CD4-positive, alpha-beta T cell treated with Interleukin-15 for 4 hours (primary cell): ENCODE results near the gene KBTBD7.

Experiments
- DNase-seq: peaks from one replicate; pipeline ENCODE4 v3.0.0-alpha.2; 2020; ENCODE audit warnings: low spot score

Gene KBTBD7, protein sequence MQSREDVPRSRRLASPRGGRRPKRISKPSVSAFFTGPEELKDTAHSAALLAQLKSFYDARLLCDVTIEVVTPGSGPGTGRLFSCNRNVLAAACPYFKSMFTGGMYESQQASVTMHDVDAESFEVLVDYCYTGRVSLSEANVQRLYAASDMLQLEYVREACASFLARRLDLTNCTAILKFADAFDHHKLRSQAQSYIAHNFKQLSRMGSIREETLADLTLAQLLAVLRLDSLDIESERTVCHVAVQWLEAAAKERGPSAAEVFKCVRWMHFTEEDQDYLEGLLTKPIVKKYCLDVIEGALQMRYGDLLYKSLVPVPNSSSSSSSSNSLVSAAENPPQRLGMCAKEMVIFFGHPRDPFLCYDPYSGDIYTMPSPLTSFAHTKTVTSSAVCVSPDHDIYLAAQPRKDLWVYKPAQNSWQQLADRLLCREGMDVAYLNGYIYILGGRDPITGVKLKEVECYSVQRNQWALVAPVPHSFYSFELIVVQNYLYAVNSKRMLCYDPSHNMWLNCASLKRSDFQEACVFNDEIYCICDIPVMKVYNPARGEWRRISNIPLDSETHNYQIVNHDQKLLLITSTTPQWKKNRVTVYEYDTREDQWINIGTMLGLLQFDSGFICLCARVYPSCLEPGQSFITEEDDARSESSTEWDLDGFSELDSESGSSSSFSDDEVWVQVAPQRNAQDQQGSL

DNA sequence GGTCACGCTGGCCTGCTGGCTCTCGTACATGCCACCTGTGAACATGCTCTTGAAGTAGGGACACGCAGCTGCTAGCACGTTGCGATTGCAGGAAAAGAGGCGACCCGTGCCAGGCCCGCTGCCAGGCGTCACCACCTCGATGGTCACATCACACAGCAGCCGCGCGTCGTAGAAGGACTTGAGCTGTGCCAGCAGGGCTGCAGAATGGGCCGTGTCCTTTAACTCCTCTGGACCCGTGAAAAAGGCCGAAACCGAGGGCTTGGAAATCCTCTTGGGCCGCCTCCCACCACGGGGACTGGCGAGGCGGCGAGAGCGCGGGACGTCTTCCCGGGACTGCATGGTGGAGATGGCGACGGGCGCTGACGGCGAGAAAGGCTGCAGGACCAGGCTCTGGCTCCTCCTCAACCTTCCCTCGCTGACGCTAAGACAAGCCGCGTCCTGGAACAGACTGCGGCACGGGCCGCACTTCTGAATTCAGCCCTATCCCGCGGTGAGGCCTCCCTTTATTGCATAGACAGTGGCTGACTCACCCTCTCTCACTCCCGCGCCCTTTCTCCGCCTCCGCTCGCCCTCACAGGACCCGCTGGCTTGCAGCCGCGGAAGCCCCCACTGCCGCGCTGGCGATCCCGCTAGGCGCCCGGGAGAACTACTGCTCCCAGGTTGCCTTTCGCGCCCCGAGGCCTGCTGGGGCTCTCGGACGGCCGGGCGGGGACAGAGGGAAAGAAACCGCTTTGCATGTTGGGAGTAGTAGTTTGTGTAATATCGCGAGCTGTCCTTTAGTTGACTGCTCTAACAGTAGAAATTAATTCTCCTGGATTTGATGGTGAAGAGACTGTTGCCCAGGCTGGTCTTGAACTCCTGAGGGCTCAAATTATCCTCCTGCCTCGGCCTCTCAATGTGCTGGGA, at the start of gene KBTBD7:
Gene KBTBD7 (minus strand): TSS at position 651 of the 906 bp plus-strand sequence. CDS start 312 bp downstream, at position 339.
- peak; percentile 92 for DNase-seq

DNA sequence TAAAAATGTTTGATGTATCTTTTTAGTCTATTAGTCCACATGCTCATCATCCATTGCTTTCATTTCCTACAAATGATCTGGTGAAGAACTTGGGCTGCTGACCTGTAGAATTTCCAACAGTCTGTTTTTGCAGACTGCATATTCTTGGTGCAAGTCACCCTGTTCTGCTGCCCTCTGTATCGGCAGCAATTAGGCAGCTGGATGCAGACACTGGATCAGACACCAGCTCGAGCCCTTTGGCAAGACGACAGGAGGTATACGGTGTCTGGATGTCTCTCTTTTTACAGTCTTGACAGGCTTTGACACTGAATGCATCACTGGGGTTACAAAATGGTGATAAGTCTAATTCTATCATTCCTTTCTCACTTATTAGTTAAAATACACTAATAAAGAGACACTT, 47.3 kb upstream of the KBTBD7 start:
- DNase-seq: no peak

GRCh38 chr13:41236369-41236768, 42.0 kb upstream of the KBTBD7 start:
- DNase-seq: no peak

DNA sequence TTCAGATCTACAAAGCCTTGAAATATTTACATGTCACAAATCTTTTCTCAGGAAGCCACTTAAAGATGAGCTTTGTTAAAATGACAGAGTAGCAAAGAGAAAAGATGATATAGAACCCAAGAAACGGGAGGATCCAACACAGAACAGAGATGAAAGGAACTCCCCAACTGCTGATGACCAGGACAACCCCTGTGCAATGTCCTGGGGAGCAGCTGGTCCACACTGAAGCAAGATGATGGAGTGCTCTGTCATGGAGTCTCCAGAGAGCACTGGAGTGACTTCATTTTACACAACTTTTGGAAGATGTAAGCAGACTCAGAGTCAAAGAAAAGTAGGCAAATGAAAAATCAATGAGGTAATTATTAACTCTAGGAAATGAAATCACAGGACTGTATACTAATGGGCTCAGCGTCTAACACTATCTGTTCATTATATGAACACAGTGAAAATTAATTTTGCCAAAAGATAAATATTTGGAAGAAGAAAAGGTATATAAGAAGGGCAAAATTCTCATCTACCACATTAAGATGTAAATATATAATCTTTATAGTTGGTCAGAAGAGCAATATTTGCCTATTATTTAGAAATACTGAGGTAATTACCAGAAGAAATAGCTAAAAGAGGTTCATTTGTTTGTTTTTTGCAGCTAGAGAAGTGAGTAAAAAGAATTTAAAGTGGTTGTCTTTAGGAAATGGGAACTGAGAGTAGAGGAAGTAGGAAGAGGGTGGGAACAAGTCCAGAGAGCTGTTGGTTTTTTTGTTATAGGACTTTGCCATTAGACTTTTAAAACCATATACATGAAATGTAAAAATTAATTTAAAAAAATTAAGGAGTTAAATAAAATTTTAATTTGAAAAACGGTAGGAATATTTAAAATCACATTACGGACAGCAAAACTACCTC, 38.5 kb upstream of the KBTBD7 start:
- DNase-seq: no peak

- DNase-seq: no peak
Measured at GRCh38 chr13:41231786-41232185, 37.4 kb upstream of the KBTBD7 start.

DNA sequence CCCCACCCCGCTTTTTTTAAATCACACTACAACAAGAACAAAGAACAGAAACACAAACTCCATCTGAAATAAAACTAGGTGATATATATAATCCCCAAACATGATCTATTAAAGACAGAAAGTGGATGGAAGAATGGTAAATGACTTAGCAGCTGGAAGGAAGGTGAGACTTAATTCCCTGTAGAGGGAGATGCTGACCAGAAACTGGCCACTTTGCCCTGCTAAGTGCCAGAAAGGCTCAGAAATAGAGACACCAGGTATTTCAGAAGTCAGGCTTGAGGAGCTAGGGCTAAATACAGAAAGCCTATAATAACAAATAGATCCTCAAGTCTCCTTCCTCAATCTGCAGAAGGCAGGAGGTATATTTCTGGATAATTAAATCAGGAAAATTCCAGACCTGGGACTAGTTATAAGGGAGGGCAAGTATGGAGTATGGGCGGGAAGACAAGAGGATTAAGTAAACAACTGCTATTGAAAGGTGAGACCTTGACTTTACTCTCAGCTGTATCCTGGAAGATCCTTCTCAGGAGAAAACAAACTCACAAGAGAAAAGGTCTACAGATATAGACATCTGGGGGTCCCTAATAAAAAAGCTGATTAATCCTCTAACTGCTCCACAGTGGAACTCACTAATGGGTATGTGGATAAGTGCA, 36.8 kb upstream of the KBTBD7 start:
- no peak for DNase-seq

DNA sequence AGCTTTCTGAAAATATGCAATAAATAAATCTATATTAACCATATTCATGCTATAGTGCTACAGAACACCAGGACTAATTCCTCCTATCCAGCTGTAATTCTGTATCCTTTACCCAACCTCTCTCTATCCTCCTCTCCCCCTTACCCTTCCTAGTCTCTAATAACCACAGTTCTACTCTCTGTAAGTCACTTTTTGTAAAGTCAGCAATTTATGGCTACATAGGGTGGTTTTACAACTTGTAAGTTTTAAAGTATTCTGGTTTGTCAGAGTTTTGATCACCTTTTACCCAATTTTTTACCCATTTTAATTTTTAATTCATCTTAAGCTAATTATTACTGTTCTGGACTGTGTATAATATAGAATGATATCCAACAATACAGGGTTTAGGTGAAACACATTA, 35.0 kb upstream of the KBTBD7 start:
- no peak for DNase-seq

- DNase-seq: no peak
Measured at GRCh38 chr13:41224113-41225110, 30.0 kb upstream of the KBTBD7 start.

DNA sequence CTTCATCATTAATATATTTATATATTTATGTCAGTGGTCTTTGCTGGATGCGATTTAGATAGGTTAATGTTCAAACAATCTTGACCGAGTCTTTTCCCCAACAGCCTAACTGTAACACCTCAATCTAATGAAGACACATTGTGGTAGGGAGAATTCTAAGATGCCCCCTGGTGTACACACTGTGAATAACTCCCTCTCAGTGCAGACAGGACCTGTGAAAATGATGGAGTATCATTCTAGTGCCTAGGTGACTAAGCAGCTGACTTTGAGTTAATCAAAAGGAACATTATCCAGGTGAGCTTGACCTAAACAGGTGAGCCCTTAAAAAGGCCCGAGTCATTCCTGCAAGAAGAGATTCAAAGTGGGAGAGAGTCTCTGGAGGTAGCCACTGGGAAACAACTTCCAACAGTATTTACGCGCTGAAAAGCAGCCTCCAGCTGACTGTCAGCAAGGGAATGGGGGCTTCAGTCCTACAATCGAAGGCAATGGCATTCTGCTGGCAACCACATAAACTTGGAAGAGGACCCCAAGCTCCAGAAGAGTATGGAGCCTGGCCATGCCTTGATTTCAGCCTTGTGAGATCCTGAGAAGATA, 28.0 kb upstream of the KBTBD7 start:
- DNase-seq: peak; percentile 63

- no peak for DNase-seq
Measured at GRCh38 chr13:41220401-41220800, 26.0 kb upstream of the KBTBD7 start.

DNA sequence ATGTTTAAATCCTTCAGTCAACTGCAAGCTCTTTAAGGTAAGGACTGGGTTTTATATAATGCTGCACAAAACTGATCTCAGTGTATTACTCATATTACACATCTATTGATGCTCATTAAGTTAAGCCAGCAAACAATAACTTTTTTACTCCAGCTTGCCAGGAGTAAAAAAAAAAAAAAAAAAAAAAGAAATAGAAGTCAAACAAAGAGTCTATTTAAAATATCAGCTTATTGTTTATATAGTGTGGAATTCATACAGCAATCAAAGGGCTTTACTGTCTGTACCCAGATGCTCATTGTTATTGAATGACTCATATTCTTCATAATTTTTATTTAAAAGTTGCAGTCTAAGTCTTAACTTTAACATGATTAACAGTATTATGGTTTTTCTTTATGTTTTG, 21.8 kb upstream of the KBTBD7 start:
- DNase-seq: no peak

DNA sequence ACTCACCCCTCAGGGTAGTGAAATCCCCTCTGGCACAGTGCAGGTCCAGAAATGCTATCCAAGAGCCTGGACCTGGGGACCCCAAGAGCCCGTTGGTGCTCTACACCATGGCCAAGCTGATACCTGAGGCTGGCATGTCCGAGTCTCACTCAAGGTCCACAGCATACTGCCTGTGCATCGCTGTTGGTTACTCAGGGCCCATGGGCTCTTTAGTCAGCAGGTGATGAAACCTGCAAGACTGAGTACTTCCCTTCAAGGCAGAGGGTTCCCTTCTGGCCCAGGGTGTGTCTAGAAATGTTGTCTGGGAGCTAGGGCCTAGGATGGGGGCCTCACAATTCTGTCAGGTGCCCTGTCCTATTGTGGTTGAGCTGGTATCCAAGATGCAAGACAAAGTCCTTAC, 19.6 kb upstream of the KBTBD7 start:
- DNase-seq: no peak

DNA sequence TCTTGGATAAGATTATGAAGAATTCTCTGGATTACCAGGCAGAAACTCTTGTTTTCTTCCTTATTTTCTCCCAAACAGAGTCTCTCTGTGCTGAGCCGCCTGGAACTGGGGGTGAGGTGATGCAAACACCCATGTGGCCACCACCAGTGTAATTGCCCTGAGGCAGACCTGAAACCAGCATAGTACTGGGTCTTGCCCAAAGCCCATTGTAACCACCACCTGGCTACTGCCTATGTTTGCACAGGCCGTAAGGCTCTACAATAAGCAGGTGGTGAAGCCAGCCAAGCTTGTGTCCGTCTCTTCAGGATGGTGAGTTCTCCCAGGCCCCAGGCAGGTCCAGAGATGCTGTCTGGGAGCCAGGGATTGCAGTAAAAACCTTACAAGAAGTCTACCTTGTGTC, 18.9 kb upstream of the KBTBD7 start:
- DNase-seq: no peak

DNA sequence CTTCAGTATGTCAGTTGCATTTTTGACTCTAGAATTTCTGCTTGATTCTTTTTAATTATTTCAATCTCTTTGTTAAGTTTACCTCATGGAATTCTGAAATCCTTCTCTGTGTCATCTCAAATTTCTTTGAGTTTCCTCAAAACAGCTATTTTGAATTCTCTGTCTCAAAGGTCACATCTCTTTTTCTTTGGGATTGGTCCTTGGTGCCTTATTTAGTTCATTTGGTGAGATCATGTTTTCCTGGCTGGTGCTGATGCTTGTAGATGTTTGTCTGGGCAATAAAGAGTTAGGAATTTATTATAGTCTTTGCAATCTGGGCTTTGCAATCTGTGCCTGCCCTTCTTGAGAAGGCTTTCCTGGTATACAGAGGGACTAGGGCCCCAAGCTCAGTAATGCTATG, 18.5 kb upstream of the KBTBD7 start:
- DNase-seq: no peak

DNA sequence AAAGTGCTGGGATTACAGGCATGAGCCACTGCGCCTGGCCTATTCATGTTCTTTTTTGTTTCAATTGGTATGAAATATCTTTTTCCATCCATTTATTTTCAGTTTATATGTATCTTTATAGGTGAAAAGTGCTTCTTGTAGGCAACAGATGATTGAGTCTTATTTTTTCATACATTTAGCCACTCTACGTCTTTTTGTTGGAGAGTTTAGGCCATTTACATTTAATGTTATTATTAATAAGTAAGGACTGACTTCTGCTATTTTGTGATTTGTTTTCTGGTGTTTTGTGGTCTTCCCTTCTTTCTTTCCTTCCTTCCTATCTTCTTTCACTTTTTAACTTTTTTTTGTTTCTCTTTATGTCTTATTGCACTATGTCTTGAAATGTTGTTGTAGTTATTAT, 16.7 kb upstream of the KBTBD7 start:
- DNase-seq: no peak

DNA sequence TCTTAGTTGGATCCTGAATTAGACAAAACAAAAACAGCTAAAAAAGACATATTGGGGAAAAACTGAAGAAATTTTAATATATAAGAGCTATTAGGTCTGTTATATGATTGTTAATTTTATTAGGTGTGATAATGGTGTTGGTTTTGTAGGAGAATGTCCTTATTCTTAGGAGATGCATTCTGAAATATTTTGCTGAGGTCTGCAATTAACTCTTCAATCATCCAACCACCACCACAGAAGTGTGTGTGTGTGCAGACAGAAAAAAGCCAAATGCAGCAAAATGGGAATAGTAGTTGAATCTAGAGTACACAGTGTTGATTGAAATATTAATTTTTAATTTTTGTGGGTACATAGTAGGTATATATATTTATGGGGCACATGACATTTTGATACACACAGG, 12.1 kb upstream of the KBTBD7 start:
- DNase-seq: no peak

DNA sequence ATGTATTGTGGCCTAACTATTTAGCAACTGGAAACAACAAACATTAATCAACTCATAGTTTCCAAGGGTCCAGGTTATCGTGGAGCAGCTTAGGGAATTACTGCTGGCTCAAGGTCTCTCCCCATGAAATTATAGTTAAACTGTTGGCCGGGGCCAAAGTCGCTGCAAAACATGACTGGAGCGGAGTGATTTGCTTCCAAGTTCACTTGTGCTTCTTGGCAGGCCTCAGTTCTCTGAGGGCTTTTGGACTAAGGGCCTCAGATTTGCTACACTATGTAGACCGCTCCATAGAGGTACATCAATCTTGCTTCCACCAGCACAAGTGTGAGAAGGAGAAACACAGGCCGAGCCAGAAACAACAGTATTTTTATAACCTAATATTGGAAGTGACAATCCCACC, 9.4 kb upstream of the KBTBD7 start:
- DNase-seq: no peak

DNA sequence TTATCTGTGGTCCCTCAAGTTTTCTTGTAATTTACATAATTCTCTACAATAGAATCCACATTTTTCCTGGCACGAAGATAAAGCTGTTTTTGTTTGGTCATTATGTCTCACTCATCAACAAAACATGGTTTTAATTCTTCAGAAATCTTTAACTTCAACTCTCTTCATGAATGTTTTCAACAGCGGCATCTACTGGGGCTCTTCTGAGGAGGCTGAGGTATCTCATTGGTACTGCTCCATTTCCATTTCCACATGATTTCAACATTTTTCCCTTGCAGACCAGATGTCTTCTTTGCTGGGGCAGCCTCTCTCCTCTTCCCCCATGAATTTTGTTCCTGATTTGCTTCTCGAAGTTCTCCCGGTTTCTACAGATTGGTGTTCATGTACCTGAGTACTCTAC, 5.8 kb upstream of the KBTBD7 start:
- no peak for DNase-seq

- DNase-seq: no peak
Measured at GRCh38 chr13:41199526-41199925, 5.2 kb upstream of the KBTBD7 start.
